K562 (cell line): ENCODE measurements around the gene GABARAP. TPM values are rescaled to one million over a fixed set of nuclear protein-coding genes. Genes with fewer than 3 reads are reported as not detected.
A peak's percentile ranks its signal among the peaks of the same experiment; 100 is the strongest.

ENCODE experiments used
- ATAC-seq: fragments of 200-7000 bp; cut with Tn5 transposase; 3 replicates; pipeline ENCODE4 v1.9.1; 2020; ENCODE audit warnings: moderate library complexity
- BruUV-seq: library from RNA; stranded (reverse); fragments of 400-500 nt; replicated peaks from 2 replicates; lab custom pipeline; 2021; lab: Mats Ljungman, UMichigan
- CTCF ChIA-PET: fragments of 300-600 bp; formaldehyde crosslinking; extraction: SDS; loops from one replicate; lab custom pipeline; 2021; ENCODE audit warnings: low intra/inter-chr PET ratio; lab: Yijun Ruan, JAX
- POLR2A ChIA-PET: fragments of 300-600, 350-650 bp; sonication (Branson Sonifier 250); formaldehyde crosslinking; extraction: SDS; loops from one replicate; lab custom pipeline; 2021; ENCODE audit warnings: antibody characterized with exemption, inconsistent platforms; lab: Yijun Ruan, JAX
- DNase-seq, 4 experiments: peaks; one replicate each; pipeline versions ENCODE4 v3.0.0 to v3.0.0-alpha.2; 2011 to 2018; ENCODE audit warnings: low spot score in 3 of 4, mixed read lengths in 3 of 4; ENCODE audit errors: extremely low read depth in 1 of 4
- FAIRE-seq: peaks from 2 replicates; lab custom pipeline; 2011; peaks lifted over from hg19 to GRCh38; lab: Jason Lieb, UNC
- H2AFZ ChIP-seq: 2 replicates; pipeline ENCODE4 v1.6.0; 2011; ENCODE audit warnings: low read depth, low read length, control low read depth, inconsistent platforms
- H3K27ac ChIP-seq: fragments of 200-600 bp; 3 replicates; pipeline ENCODE4 v1.8.0; 2011; ENCODE audit warnings: low read depth, mild to moderate bottlenecking, control low read depth, inconsistent platforms, low read length, moderate library complexity, mixed read lengths; ENCODE audit errors: extremely low read depth
- H3K27me3 ChIP-seq, 2 experiments: fragments of 300-600 bp in 1 of 2; 2 replicates in 1 of 2; 3 replicates in 1 of 2; pipeline versions ENCODE4 v1.6.0 to v1.8.0; 2011; ENCODE audit warnings: inconsistent platforms in 2 of 2, low read length in 2 of 2, mild to moderate bottlenecking in 1 of 2, mixed read lengths in 1 of 2, moderate library complexity in 1 of 2; ENCODE audit not compliant: control insufficient read depth in 2 of 2, insufficient read depth in 2 of 2
- H3K36me3 ChIP-seq: fragments of 300-600 bp; 3 replicates; pipeline ENCODE4 v1.8.0; 2011; ENCODE audit warnings: mild to moderate bottlenecking, low read length, inconsistent platforms; ENCODE audit not compliant: control insufficient read depth, insufficient read depth
- H3K4me1 ChIP-seq, 2 experiments: fragments of 200-600 bp in 1 of 2; replicated peaks in 1 of 2; 2 replicates in 1 of 2; 3 replicates in 1 of 2; pipeline versions ENCODE4 v1.5.1 to v1.8.0; 2011; ENCODE audit warnings: inconsistent platforms in 2 of 2, low read length in 2 of 2, mild to moderate bottlenecking in 1 of 2, mixed read lengths in 1 of 2, moderate library complexity in 1 of 2; ENCODE audit not compliant: control insufficient read depth in 2 of 2, insufficient read depth in 2 of 2
- H3K4me2 ChIP-seq: 2 replicates; pipeline ENCODE4 v1.6.1; 2011; ENCODE audit warnings: low read length, control low read depth, inconsistent platforms, mixed read lengths; ENCODE audit not compliant: insufficient read depth
- H3K4me3 ChIP-seq: fragments of 200-600 bp; sonication (generic), shearing (Covaris generic); 2 replicates; pipeline ENCODE4 v1.5.1; 2016; ENCODE audit warnings: control low read depth, inconsistent platforms
- H3K79me2 ChIP-seq: fragments of 200-600 bp; 3 replicates; pipeline ENCODE4 v1.8.0; 2011; ENCODE audit warnings: low read length, inconsistent platforms; ENCODE audit not compliant: control insufficient read depth, insufficient read depth
- H3K9ac ChIP-seq, 2 experiments: 2 replicates each; pipeline versions ENCODE4 v1.6.0 to v1.6.1; 2011; ENCODE audit warnings: low read depth in 2 of 2, low read length in 2 of 2, control low read depth in 1 of 2, inconsistent platforms in 1 of 2, mild to moderate bottlenecking in 1 of 2, mixed read lengths in 1 of 2; ENCODE audit not compliant: insufficient read depth in 1 of 2
- H3K9me1 ChIP-seq: one replicate; pipeline ENCODE4 v1.6.0; 2011; ENCODE audit warnings: inconsistent platforms, mild to moderate bottlenecking, low read length, moderate library complexity; ENCODE audit not compliant: control insufficient read depth, insufficient read depth
- H3K9me3 ChIP-seq: replicated peaks from 2 replicates; pipeline ENCODE4 v1.5.1; 2011; ENCODE audit warnings: low read depth, low read length, inconsistent platforms; ENCODE audit not compliant: control insufficient read depth, insufficient read depth
- H4K20me1 ChIP-seq: replicated peaks from 2 replicates; pipeline ENCODE4 v1.6.1; 2011; ENCODE audit warnings: low read length, inconsistent platforms, mixed read lengths; ENCODE audit not compliant: control insufficient read depth, insufficient read depth
- CBFA2T2 ChIP-seq: fragments of 450-650 bp; conservative IDR thresholded peaks from 2 replicates; pipeline ENCODE4 v1.6.1; 2017; ENCODE audit warnings: mild to moderate bottlenecking
- ESRRA ChIP-seq: fragments of 450-650 bp; IDR thresholded peaks from 2 replicates; pipeline ENCODE4 v1.6.1; 2014; ENCODE audit warnings: low read depth, mild to moderate bottlenecking, moderate library complexity, borderline replicate concordance
- FOXA3 ChIP-seq, 2 experiments: fragments of 450-650 bp in 1 of 2; sonication (generic) in 1 of 2; formaldehyde crosslinking; IDR thresholded peaks in 1 of 2; conservative IDR thresholded peaks in 1 of 2; 2 replicates each; pipeline versions ENCODE4 v1.4.0 to v1.8.0; 2020 to 2022; ENCODE audit warnings: mild to moderate bottlenecking in 2 of 2, missing genetic modification reagents in 1 of 2
- RFX5 ChIP-seq: IDR thresholded peaks from 2 replicates; pipeline ENCODE4 v1.6.1; 2011; ENCODE audit warnings: low read depth, mild to moderate bottlenecking, improper control_type of control experiment, low read length
- STAT5B ChIP-seq: fragments of 250-450 bp; sonication (Bioruptor Pico); IDR thresholded peaks from 2 replicates; pipeline ENCODE4 v1.8.0; 2021; ENCODE audit warnings: mild to moderate bottlenecking, inconsistent platforms
- ZNF175 ChIP-seq: fragments of 200-800 bp; sonication (Bioruptor generic); IDR thresholded peaks from 2 replicates; pipeline ENCODE4 v1.6.1; 2016; ENCODE audit warnings: low read depth, mild to moderate bottlenecking, missing genetic modification characterization, missing compliant biosample characterization
- ZNF384 ChIP-seq: IDR thresholded peaks from 2 replicates; pipeline ENCODE4 v1.6.1; 2012; ENCODE audit warnings: low read depth, low read length, improper control_type of control experiment
- ZNF398 ChIP-seq: fragments of 250-450 bp; sonication (Bioruptor Pico); IDR thresholded peaks from 2 replicates; pipeline ENCODE4 v1.8.0; 2021; ENCODE audit warnings: moderate library complexity, mild to moderate bottlenecking, inconsistent platforms
- WGBS: fragments of 100-300 bp; shearing (Covaris generic); methylation state at CpG from one replicate; pipeline ENCODE4 v1.1.6; 2016; ENCODE audit warnings: low coverage, mixed read lengths; ENCODE audit not compliant: insufficient coverage; ENCODE audit errors: missing lambda C conversion rate; 5-methylcytosine and 5-hydroxymethylcytosine counted together
- in situ Hi-C: fragments of 300-500 bp; cut with MboI; formaldehyde crosslinking; loops from 4 replicates; pipeline ENCODE4 v1.15.0; 2018; ENCODE audit warnings: inconsistent platforms, mixed read lengths
- intact Hi-C: fragments of 100-400 bp; cut with micrococcal nuclease; formaldehyde crosslinking; loops from 2 replicates; pipeline ENCODE4 v1.14.2; 2022
- polyA plus RNA-seq, 8 experiments: library from polyadenylated mRNA; depleted of rRNA in 4 of 8; stranded (reverse) in 5 of 8; unstranded in 3 of 8; fragments of >200 nt; fragmentation: Nextera tagmentation in 2 of 8; fragmentation: Illumina TruSeq in 1 of 8; extraction: Ambion mirVana in 2 of 8; extraction: Trizol in 1 of 8; gene quantifications; 2 replicates each; pipeline versions ENCODE4 v1.2.1 to v1.2.3, GENCODE V29; 2011 to 2014; ENCODE audit warnings: inconsistent platforms in 1 of 8, missing spikeins in 1 of 8
- total RNA-seq, 7 experiments: library from RNA; depleted of rRNA in 6 of 7; stranded (reverse); fragments of >200 nt in 6 of 7; fragmentation: Illumina TruSeq in 2 of 7; extraction: Trizol in 2 of 7; gene quantifications; 2 replicates each; pipeline versions ENCODE4 v1.2.1 to v1.2.3, GENCODE V29; 2011 to 2021; ENCODE audit warnings: low replicate concordance in 1 of 7
- TF ChIP-seq, protein P1 (sequence below): IDR thresholded peaks from 2 replicates; pipeline ENCODE4 v1.6.1; 2012; ENCODE audit warnings: low read depth, low read length, improper control_type of control experiment, borderline replicate concordance
- TF ChIP-seq, protein P2 (sequence below): sonication (generic); formaldehyde crosslinking; IDR thresholded peaks from 2 replicates; pipeline ENCODE4 v1.9.0; 2022; ENCODE audit warnings: mild to moderate bottlenecking, missing genetic modification reagents
- TF ChIP-seq, protein P3 (sequence below): fragments of 200-400 bp; formaldehyde crosslinking; IDR thresholded peaks from 2 replicates; pipeline ENCODE4 v1.6.1; 2017; ENCODE audit warnings: mild to moderate bottlenecking, low read depth, low read length, moderate library complexity

The GABARAP gene
- total and polyA plus RNA-seq, 9 of the 15 experiments (the other 6 are each of a cell fraction or from before 2014, with no cell fraction given) = 47.5 to 373 (median 152) TPM

GRCh38 chr17:7282752-7283321 is 40.6 kb upstream of the GABARAP start:
- H2AFZ ChIP-seq = no peak overlapping the region
- H3K27ac ChIP-seq = peak overlapping the region; percentile 39; the same call in 2 of the 3 replicates
- peaks cover 15 to 44% of the 10 kb centered on the region in 2 experiments; a peak in 4 of 5 replicates for H3K4me1 ChIP-seq
- H3K9me3 ChIP-seq = no peaks in the 10 kb centered on the region
- no TSS peak for BruUV-seq
- peak; percentile 22; the same call in 1 of the 3 replicates for ATAC-seq
- peak overlapping the region; percentile 65 to 91; a peak in 3 of 4 replicates for H3K9ac ChIP-seq
- peak in 3 of 4 experiments; percentile 35 to 69 (median 44) for DNase-seq
- 0 out of 3 replicates have a peak, but pooled peaks cover 3% of the 10 kb centered on the region for H3K36me3 ChIP-seq
- H3K9me1 ChIP-seq = no peaks in the 10 kb centered on the region
- POLR2A ChIA-PET = interaction anchor here (0.6 to 1.4 kb wide), 7 partner anchors 11 to 367 kb away, joined by 3 to 5 read pairs (median 3); partner anchors contain the start of gene PHF23
- in situ Hi-C loops (loop anchor here (5.0 kb wide), 1 partner anchor 59 kb away; no protein-coding TSS in a partner anchor), intact Hi-C loops (loop anchor here (5.0 kb wide), 1 partner anchor 46 kb away; the partner anchor contains the start of gene PHF23)
- no peaks in the 10 kb centered on the region for H3K27me3 ChIP-seq
- no peaks in the 10 kb centered on the region; the same call in 1 of the 2 replicates for H4K20me1 ChIP-seq
- WGBS = 8% methylated on average over 6 of the region's 6 CpGs
- CTCF ChIA-PET = no interaction called here
- FAIRE-seq = peak; percentile 84
- no peaks in the 10 kb centered on the region; the same call in 2 of the 3 replicates for H3K79me2 ChIP-seq
- H3K4me3 ChIP-seq = peak overlapping the region; percentile 65; the same call in 1 of the 2 replicates
- H3K4me2 ChIP-seq = peak overlapping the region; percentile 73
- TF ChIP-seq RFX5 (no peak), STAT5B (CRISPR knock-in tag) (no peak), FOXA3 (CRISPR knock-in tag; conservative IDR thresholded peaks at IDR 0.05 in 1 of 2, IDR thresholded peaks at IDR 0.05 in 1 of 2) (peak; percentile 48 to 70; a peak in 2 of 4 replicates), ZNF398 (CRISPR knock-in tag) (no peak), ESRRA (peak; percentile 73; the same call in 1 of the 2 replicates), ZNF175 (CRISPR knock-in tag) (0 out of 2 replicates have a peak, but pooled peaks have one; percentile 25), ZNF384 (peak; percentile 45; the same call in 1 of the 2 replicates), CBFA2T2 (0 out of 2 replicates have a peak, but pooled peaks have one; percentile 30)
- TF ChIP-seq, protein P1, sequence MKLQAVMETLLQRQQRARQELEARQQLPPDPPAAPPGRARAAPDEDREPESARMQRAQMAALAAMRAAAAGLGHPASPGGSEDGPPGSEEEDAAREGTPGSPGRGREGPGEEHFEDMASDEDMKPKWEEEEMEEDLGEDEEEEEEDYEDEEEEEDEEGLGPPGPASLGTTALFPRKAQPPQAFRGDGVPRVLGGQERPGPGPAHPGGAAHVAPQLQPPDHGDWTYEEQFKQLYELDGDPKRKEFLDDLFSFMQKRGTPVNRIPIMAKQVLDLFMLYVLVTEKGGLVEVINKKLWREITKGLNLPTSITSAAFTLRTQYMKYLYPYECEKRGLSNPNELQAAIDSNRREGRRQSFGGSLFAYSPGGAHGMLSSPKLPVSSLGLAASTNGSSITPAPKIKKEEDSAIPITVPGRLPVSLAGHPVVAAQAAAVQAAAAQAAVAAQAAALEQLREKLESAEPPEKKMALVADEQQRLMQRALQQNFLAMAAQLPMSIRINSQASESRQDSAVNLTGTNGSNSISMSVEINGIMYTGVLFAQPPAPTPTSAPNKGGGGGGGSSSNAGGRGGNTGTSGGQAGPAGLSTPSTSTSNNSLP = no peak
- TF ChIP-seq, protein P2, sequence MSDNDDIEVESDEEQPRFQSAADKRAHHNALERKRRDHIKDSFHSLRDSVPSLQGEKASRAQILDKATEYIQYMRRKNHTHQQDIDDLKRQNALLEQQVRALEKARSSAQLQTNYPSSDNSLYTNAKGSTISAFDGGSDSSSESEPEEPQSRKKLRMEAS (CRISPR knock-in tag) = peak; percentile 66
- TF ChIP-seq, protein P3, sequence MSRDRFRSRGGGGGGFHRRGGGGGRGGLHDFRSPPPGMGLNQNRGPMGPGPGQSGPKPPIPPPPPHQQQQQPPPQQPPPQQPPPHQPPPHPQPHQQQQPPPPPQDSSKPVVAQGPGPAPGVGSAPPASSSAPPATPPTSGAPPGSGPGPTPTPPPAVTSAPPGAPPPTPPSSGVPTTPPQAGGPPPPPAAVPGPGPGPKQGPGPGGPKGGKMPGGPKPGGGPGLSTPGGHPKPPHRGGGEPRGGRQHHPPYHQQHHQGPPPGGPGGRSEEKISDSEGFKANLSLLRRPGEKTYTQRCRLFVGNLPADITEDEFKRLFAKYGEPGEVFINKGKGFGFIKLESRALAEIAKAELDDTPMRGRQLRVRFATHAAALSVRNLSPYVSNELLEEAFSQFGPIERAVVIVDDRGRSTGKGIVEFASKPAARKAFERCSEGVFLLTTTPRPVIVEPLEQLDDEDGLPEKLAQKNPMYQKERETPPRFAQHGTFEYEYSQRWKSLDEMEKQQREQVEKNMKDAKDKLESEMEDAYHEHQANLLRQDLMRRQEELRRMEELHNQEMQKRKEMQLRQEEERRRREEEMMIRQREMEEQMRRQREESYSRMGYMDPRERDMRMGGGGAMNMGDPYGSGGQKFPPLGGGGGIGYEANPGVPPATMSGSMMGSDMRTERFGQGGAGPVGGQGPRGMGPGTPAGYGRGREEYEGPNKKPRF = no peak
